ENCODE measurements around the gene MANBA. TPM values are rescaled to one million over a fixed set of nuclear protein-coding genes. Genes with fewer than 3 reads are reported as not detected.

The MANBA gene
- total RNA-seq, 1 donor from 2014 or later: 35.8 TPM

- TF ChIP-seq POLR2A (IDR thresholded peaks at IDR 0.05) (no peak), POLR2AphosphoS5 (IDR thresholded peaks at IDR 0.05; ENCODE audit: insufficient read depth in 1 of 2, low read depth in 1 of 2) (peak in 1 of 2 donors; percentile 59), CTCF (IDR thresholded peaks at IDR 0.05) (no peak)
- Histone ChIP-seq H3K4me1 (no peaks in the 10 kb centered on the region), H3K4me3 (no peak overlapping the region), H3K27ac (no peak overlapping the region), H3K36me3 (no peaks in the 10 kb centered on the region), H3K27me3 (no peaks in the 10 kb centered on the region), H3K9me3 (no peaks in the 10 kb centered on the region)
- intact Hi-C loops (cut with DNase I): no loop called here
- DNase-seq (ENCODE audit: extremely low spot score in 2 of 2): no peak
Measured at GRCh38 chr4:102780476-102781144, 19.8 kb upstream of the MANBA start.

- Histone ChIP-seq H3K36me3 (no peaks in the 10 kb centered on the region), H3K9me3 (no peaks in the 10 kb centered on the region), H3K4me3 (no peak overlapping the region), H3K27ac (no peak overlapping the region), H3K4me1 (no peaks in the 10 kb centered on the region), H3K27me3 (no peaks in the 10 kb centered on the region)
- TF ChIP-seq POLR2A (IDR thresholded peaks at IDR 0.05) (no peak), POLR2AphosphoS5 (IDR thresholded peaks at IDR 0.05; ENCODE audit: insufficient read depth in 1 of 2, low read depth in 1 of 2) (no peak), CTCF (IDR thresholded peaks at IDR 0.05) (no peak)
- DNase-seq (ENCODE audit: extremely low spot score in 2 of 2): no peak
- intact Hi-C loops (cut with DNase I): no loop called here
Measured at GRCh38 chr4:102779204-102779603, 18.4 kb upstream of the MANBA start.

GRCh38 chr4:102778720-102779119, 18.0 kb upstream of the MANBA start:
- intact Hi-C loops (cut with DNase I): no loop called here
- no peaks in the 10 kb centered on the region for H3K36me3 ChIP-seq
- no peak for DNase-seq (ENCODE audit: extremely low spot score in 2 of 2)
- H3K4me1 ChIP-seq: no peaks in the 10 kb centered on the region
- no peak overlapping the region for H3K27ac ChIP-seq
- TF ChIP-seq POLR2AphosphoS5 (IDR thresholded peaks at IDR 0.05; ENCODE audit: insufficient read depth in 1 of 2, low read depth in 1 of 2): no peak
- TF ChIP-seq POLR2A (IDR thresholded peaks at IDR 0.05): no peak
- H3K4me3 ChIP-seq: no peak overlapping the region
- no peaks in the 10 kb centered on the region for H3K27me3 ChIP-seq
- H3K9me3 ChIP-seq: no peaks in the 10 kb centered on the region

DNA sequence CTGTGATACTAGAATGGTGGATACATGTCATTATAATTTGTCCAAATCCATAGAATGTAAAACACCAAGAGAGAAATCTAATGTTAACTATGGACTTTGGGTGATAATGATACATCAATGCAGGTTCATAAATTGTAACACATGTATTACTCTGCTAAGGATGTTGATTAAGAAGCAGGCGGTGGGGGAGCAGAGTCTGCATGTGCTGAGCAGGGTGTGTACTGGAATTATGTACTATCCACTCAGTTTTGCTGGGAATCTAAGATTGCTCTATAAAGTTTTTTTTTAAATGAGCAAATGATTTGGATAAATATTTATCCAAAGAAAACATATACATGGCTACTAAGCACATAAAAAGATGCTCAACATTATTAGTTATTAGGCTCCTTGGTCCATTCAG, 15.0 kb upstream of the MANBA start:
- DNase-seq (ENCODE audit: extremely low spot score in 2 of 2): no peak
- intact Hi-C loops (cut with DNase I): no loop called here
- TF ChIP-seq POLR2A (IDR thresholded peaks at IDR 0.05) (no peak), CTCF (IDR thresholded peaks at IDR 0.05) (no peak), POLR2AphosphoS5 (IDR thresholded peaks at IDR 0.05; ENCODE audit: insufficient read depth in 1 of 2, low read depth in 1 of 2) (no peak)
- Histone ChIP-seq H3K4me3 (no peak overlapping the region), H3K9me3 (no peaks in the 10 kb centered on the region), H3K27ac (no peak overlapping the region), H3K4me1 (no peaks in the 10 kb centered on the region), H3K36me3 (no peaks in the 10 kb centered on the region), H3K27me3 (no peaks in the 10 kb centered on the region)

GRCh38 chr4:102774254-102774653, 13.5 kb upstream of the MANBA start:
- Histone ChIP-seq H3K36me3 (no peaks in the 10 kb centered on the region), H3K9me3 (no peaks in the 10 kb centered on the region), H3K27ac (no peak overlapping the region), H3K27me3 (no peaks in the 10 kb centered on the region), H3K4me1 (no peaks in the 10 kb centered on the region), H3K4me3 (no peak overlapping the region)
- TF ChIP-seq CTCF (IDR thresholded peaks at IDR 0.05) (no peak), POLR2A (IDR thresholded peaks at IDR 0.05) (no peak), POLR2AphosphoS5 (IDR thresholded peaks at IDR 0.05; ENCODE audit: insufficient read depth in 1 of 2, low read depth in 1 of 2) (no peak)
- no peak for DNase-seq (ENCODE audit: extremely low spot score in 2 of 2)
- intact Hi-C loops (cut with DNase I): no loop called here
